A673 (cell line): Measurements from ENCODE around the gene FFAR2. TPM values are rescaled to one million over a fixed set of nuclear protein-coding genes. Genes with fewer than 3 reads are reported as not detected.

ENCODE experiments used
- BruUV-seq: library from RNA; stranded (reverse); fragments of 400-500 nt; replicated peaks from 2 replicates; lab custom pipeline; 2021; lab: Mats Ljungman, UMichigan
- CTCF ChIA-PET: fragments of 300-600 bp; sonication (Branson Sonifier 250); formaldehyde crosslinking; loops from one replicate; lab custom pipeline; 2022; ENCODE audit warnings: antibody characterized with exemption; lab: Charles Lee
- POLR2A ChIA-PET: fragments of 300-600 bp; sonication (Branson Sonifier 250); formaldehyde crosslinking; loops from one replicate; lab custom pipeline; 2022; ENCODE audit warnings: antibody characterized with exemption; ENCODE audit not compliant: low non-redundant PET; lab: Charles Lee
- DNase-seq: peaks from one replicate; pipeline ENCODE4 v3.0.0-alpha.2; 2015; ENCODE audit warnings: low spot score
- H3K27ac ChIP-seq: fragments of 200-600 bp; sonication (generic); 2 replicates; pipeline ENCODE4 v1.5.1; 2016; ENCODE audit warnings: mixed run types, low read depth, mild to moderate bottlenecking, mixed read lengths, antibody characterized with exemption, low read length; ENCODE audit not compliant: poor library complexity, severe bottlenecking
- H3K27me3 ChIP-seq: fragments of 200-600 bp; sonication (generic); replicated peaks from 2 replicates; pipeline ENCODE4 v1.6.1; 2017; ENCODE audit warnings: mixed run types, low read depth, mild to moderate bottlenecking, mixed read lengths, antibody characterized with exemption, low read length; ENCODE audit not compliant: insufficient read depth, poor library complexity
- H3K36me3 ChIP-seq: fragments of 200-600 bp; sonication (generic); 2 replicates; pipeline ENCODE4 v1.6.1; 2016; ENCODE audit warnings: mixed run types, mild to moderate bottlenecking, mixed read lengths, antibody characterized with exemption, low read length; ENCODE audit not compliant: insufficient read depth, poor library complexity, severe bottlenecking
- H3K4me1 ChIP-seq: fragments of 200-600 bp; sonication (generic); 2 replicates; pipeline ENCODE4 v1.6.1; 2017; ENCODE audit warnings: mixed run types, mild to moderate bottlenecking, mixed read lengths, antibody characterized with exemption, low read length; ENCODE audit not compliant: insufficient read depth, poor library complexity, severe bottlenecking
- H3K4me3 ChIP-seq: fragments of 200-600 bp; sonication (generic); 2 replicates; pipeline ENCODE4 v1.5.1; 2016; ENCODE audit warnings: low read depth, mixed run types, mild to moderate bottlenecking, mixed read lengths, low read length; ENCODE audit not compliant: poor library complexity, severe bottlenecking
- H3K9me3 ChIP-seq: fragments of 200-600 bp; sonication (generic); 2 replicates; pipeline ENCODE4 v1.6.1; 2016; ENCODE audit warnings: mixed run types, low read depth, mild to moderate bottlenecking, mixed read lengths, antibody characterized with exemption, low read length; ENCODE audit not compliant: poor library complexity, severe bottlenecking
- CTCF ChIP-seq: fragments of 300-800, 200-600 bp; sonication (generic); conservative IDR thresholded peaks from 2 replicates; pipeline ENCODE4 v1.5.1; 2017; ENCODE audit warnings: low read depth, mild to moderate bottlenecking, antibody characterized with exemption, low read length, moderate library complexity, mixed read lengths
- EZH2 ChIP-seq: fragments of 200-600 bp; sonication (generic); IDR thresholded peaks from 2 replicates; pipeline ENCODE4 v1.6.1; 2017; ENCODE audit warnings: borderline replicate concordance, low read depth, mild to moderate bottlenecking, mixed read lengths, antibody characterized with exemption, low read length; ENCODE audit not compliant: poor library complexity, severe bottlenecking
- intact Hi-C: fragments of 100-400 bp; cut with micrococcal nuclease; formaldehyde crosslinking; loops from one replicate; pipeline ENCODE4 v1.10.0; 2022; ENCODE audit not compliant: unreplicated experiment
- total RNA-seq: library from RNA; stranded (reverse); gene quantifications from 2 replicates; pipeline ENCODE4 v1.2.3, GENCODE V29; 2021

FFAR2 gene
- total RNA-seq, 1 experiment from 2014 or later = not detected

- Histone ChIP-seq H3K36me3 (no peaks in the 10 kb centered on the region), H3K4me3 (no peak overlapping the region), H3K9me3 (no peaks in the 10 kb centered on the region), H3K27me3 (no peaks in the 10 kb centered on the region), H3K4me1 (peaks cover 15% of the 10 kb centered on the region), H3K27ac (no peak overlapping the region)
- CTCF ChIA-PET = no interaction called here
- POLR2A ChIA-PET = no interaction called here
- TF ChIP-seq EZH2 (no peak), CTCF (no peak)
- intact Hi-C loops = no loop called here
- DNase-seq = no peak
- no TSS peak for BruUV-seq
Observed at GRCh38 chr19:35432911-35433310, 15.1 kb upstream of the FFAR2 start.

- Histone ChIP-seq H3K9me3 (no peaks in the 10 kb centered on the region), H3K4me3 (no peak overlapping the region), H3K36me3 (no peaks in the 10 kb centered on the region), H3K27ac (no peak overlapping the region), H3K4me1 (peaks cover 15% of the 10 kb centered on the region), H3K27me3 (no peaks in the 10 kb centered on the region)
- TF ChIP-seq CTCF (no peak), EZH2 (no peak)
- no TSS peak for BruUV-seq
- no peak for DNase-seq
- CTCF ChIA-PET = no interaction called here
- POLR2A ChIA-PET = no interaction called here
- intact Hi-C loops = no loop called here
Observed at GRCh38 chr19:35433448-35433847, 14.6 kb upstream of the FFAR2 start.

- POLR2A ChIA-PET = no interaction called here
- no TSS peak for BruUV-seq
- H3K27ac ChIP-seq = no peak overlapping the region
- intact Hi-C loops = no loop called here
- H3K4me1 ChIP-seq = peaks cover 15% of the 10 kb centered on the region
- no peak for DNase-seq
- no peaks in the 10 kb centered on the region for H3K36me3 ChIP-seq
- TF ChIP-seq EZH2 (no peak), CTCF (no peak)
- CTCF ChIA-PET = no interaction called here
- H3K4me3 ChIP-seq = no peak overlapping the region
- H3K27me3 ChIP-seq = no peaks in the 10 kb centered on the region
- H3K9me3 ChIP-seq = no peaks in the 10 kb centered on the region
Observed at GRCh38 chr19:35435896-35436295, 12.2 kb upstream of the FFAR2 start.
